ENCODE measurements around the gene LSS.

GRCh38 chr21:46264690-46265144 is 36.1 kb upstream of the LSS start:
- no peak for TF ChIP-seq RCOR1 (conservative IDR thresholded peaks at IDR 0.05; ENCODE audit: low read depth, low read length)
- no peak for TF ChIP-seq IRF3 (IDR thresholded peaks at IDR 0.05)
- TF ChIP-seq POLR2AphosphoS5 (IDR thresholded peaks at IDR 0.05; ENCODE audit: low read length) = no peak
- TF ChIP-seq MYC (IDR thresholded peaks at IDR 0.05; ENCODE audit: insufficient read depth, insufficient read length, insufficient replicate concordance, low read length, severe bottlenecking) = no peak
- no peak for TF ChIP-seq CEBPB (IDR thresholded peaks at IDR 0.05; ENCODE audit: borderline replicate concordance in 1 of 2, low read depth in 2 of 2, low read length in 2 of 2)
- no peak for TF ChIP-seq MXI1 (IDR thresholded peaks at IDR 0.05; ENCODE audit: low read depth, low read length)
- TF ChIP-seq ZNF274 (IDR thresholded peaks at IDR 0.05; ENCODE audit: insufficient read depth, insufficient read length) = no peak
- TF ChIP-seq TAF1 (IDR thresholded peaks at IDR 0.05; ENCODE audit: borderline replicate concordance, low read depth, low read length) = no peak
- TF ChIP-seq TCF7 (IDR thresholded peaks at IDR 0.05; ENCODE audit: borderline replicate concordance) = no peak
- no peak for TF ChIP-seq CTCF (IDR thresholded peaks at IDR 0.05 in 2 of 3, conservative IDR thresholded peaks at IDR 0.05 in 1 of 3; ENCODE audit: control insufficient read depth in 2 of 3, extremely low read depth in 1 of 3, insufficient read depth in 1 of 3, low read depth in 3 of 3, low read length in 3 of 3)
- no peak for TF ChIP-seq ZNF24 (IDR thresholded peaks at IDR 0.05)

Data from GM12878 (cell line).